Measurements from ENCODE around the gene BICDL2.

Gene BICDL2

GRCh38 chr16:3009568-3010390 is 27.0 kb downstream of the BICDL2 start:
- DNase-seq, result no peak
- no peak for TF ChIP-seq GATA1 (IDR thresholded peaks at IDR 0.05; ENCODE audit: low read depth, low read length)
- TF ChIP-seq POLR2A (IDR thresholded peaks at IDR 0.05; ENCODE audit: low read length), result no peak

GRCh38 chr16:3008690-3009037 is 28.1 kb downstream of the BICDL2 start:
- TF ChIP-seq POLR2A (IDR thresholded peaks at IDR 0.05; ENCODE audit: low read length), result no peak
- peak; percentile 31 to 50 for DNase-seq

GRCh38 chr16:3007957-3008689 is 28.6 kb downstream of the BICDL2 start:
- DNase-seq, result peak in 1 of 2 experiments; percentile 23
- no peak for TF ChIP-seq GATA1 (IDR thresholded peaks at IDR 0.05; ENCODE audit: low read depth, low read length)
- TF ChIP-seq POLR2A (IDR thresholded peaks at IDR 0.05; ENCODE audit: low read length), result no peak

- TF ChIP-seq POLR2A (IDR thresholded peaks at IDR 0.05; ENCODE audit: low read length), result peak; percentile 29
- no peak for TF ChIP-seq GATA1 (IDR thresholded peaks at IDR 0.05; ENCODE audit: low read depth, low read length)
- DNase-seq, result peak; percentile 62 to 76
Measured at GRCh38 chr16:3007059-3007956, 29.4 kb downstream of the BICDL2 start.

DNA sequence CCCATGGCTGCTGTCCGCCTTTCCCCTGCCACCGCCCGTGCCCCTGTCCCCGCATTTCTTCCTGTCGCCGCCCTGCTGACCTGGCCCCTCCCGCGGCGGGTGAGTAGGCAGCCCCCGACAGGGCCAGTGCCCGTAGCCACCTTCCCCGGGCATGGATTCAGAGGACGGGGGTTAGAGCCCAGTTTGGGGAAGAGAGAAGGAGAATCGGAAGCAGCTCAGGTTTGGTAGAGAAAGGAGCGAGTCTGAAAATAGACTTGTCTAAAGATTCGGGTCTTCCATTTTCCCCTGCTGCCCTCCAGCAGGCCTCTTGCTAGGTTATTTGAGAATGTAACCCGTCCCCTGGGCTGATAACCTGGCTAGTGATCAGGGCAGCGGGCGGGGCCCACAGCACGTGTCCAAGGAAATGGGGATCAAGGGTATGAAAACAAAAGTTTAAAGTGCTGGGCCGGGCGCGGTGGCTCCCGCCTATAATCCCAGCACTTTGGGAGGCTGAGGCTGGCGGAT is 31.9 kb downstream of the BICDL2 start:
- TF ChIP-seq POLR2A (IDR thresholded peaks at IDR 0.05; ENCODE audit: low read length) (no peak), GATA1 (IDR thresholded peaks at IDR 0.05; ENCODE audit: low read depth, low read length) (no peak)

GRCh38 chr16:3004319-3004718 is 32.4 kb downstream of the BICDL2 start:
- no peak for TF ChIP-seq GATA1 (IDR thresholded peaks at IDR 0.05; ENCODE audit: low read depth, low read length)
- TF ChIP-seq POLR2A (IDR thresholded peaks at IDR 0.05; ENCODE audit: low read length), result no peak
- DNase-seq, result peak; percentile 61 to 66

More for the DNA sequence above, 31.9 kb downstream of the BICDL2 start:
- DNase-seq, result peak; percentile 68 to 70

DNA sequence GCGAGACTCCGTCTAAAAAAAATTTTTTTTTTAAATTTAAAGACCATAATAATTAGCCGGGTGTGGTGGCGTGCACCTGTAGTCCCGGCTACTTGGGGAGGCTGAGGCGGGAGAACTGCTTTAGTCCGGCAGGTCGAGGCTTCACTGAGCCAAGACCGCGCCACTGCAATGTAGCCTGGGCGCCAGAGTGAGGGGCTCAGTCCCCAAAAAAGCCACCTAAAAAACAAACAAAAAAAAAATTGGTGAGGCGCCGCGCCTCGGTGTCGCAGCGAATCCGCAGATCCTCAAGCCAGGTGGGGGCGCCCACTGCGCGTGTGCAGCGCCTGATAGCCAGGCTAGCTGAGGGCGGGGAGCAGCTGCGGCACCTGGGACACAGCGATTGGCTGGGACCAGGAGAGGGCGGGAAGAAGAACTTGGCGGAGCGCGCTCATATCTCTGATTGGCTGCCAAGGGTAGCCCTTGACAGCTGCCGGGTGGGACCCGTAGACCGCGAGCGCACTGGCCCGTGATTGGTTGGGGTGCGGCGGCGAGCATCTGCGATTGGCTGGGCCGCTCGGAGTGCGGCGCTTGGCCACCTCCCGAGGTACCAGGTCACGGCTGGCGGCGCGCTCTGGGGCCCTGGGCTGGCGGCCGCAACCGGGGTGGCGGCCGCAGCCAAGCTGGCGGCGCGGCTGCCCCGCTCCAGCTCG is 33.0 kb downstream of the BICDL2 start:
- peak; percentile 40 for TF ChIP-seq POLR2A (IDR thresholded peaks at IDR 0.05; ENCODE audit: low read length)
- no peak for TF ChIP-seq GATA1 (IDR thresholded peaks at IDR 0.05; ENCODE audit: low read depth, low read length)
- peak; percentile 100 for DNase-seq

DNA sequence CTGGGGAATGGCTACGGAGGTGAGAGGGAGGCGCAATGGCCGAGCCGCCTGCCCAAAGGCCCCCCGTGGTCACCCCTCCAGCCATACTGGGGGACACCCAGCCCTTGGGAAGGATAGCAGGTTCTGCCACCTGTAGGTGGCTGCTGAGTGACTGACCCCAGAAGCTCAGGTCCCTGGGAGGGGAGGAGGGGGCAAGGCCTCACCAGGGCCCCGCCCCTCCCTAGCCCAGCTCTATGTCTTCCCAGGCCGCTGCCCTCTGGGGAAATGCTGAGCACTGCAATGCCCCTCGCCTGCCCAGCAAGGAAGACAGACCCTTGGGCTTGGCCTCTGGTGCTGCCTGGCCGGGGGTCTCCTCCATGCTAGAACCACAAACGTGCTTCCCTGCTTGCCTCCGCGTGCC is 35.4 kb downstream of the BICDL2 start:
- TF ChIP-seq POLR2A (IDR thresholded peaks at IDR 0.05; ENCODE audit: low read length) (no peak), GATA1 (IDR thresholded peaks at IDR 0.05; ENCODE audit: low read depth, low read length) (no peak)
- DNase-seq, result no peak

DNA sequence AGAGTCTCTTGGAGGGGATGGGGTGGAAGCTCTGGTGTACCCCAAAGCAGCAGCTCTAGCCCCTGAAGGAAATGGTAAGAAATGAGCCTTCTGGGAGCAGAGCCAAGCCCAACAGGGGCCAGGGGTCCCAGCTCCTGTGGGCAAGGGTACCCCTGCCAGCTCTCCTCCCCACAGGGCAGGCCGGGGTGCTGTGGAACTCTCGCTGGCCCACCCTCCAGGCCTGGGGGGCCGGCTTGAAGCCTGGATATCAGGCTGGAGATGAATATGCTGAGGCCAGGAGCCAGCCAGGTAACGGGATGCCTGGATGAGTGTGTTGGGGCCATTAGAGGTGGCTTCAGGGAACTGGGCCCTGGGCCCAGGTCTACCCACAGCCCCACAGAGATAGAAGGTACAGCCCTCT is 36.2 kb downstream of the BICDL2 start:
- DNase-seq, result no peak
- TF ChIP-seq POLR2A (IDR thresholded peaks at IDR 0.05; ENCODE audit: low read length), result no peak

GRCh38 chr16:2999929-3000328 is 36.8 kb downstream of the BICDL2 start:
- TF ChIP-seq GATA1 (IDR thresholded peaks at IDR 0.05; ENCODE audit: low read depth, low read length) (no peak), POLR2A (IDR thresholded peaks at IDR 0.05; ENCODE audit: low read length) (no peak)
- DNase-seq, result no peak

- no peak for DNase-seq
- no peak for TF ChIP-seq POLR2A (IDR thresholded peaks at IDR 0.05; ENCODE audit: low read length)
- TF ChIP-seq GATA1 (IDR thresholded peaks at IDR 0.05; ENCODE audit: low read depth, low read length), result no peak
Measured at GRCh38 chr16:2996298-2996697, 40.4 kb downstream of the BICDL2 start.

DNA sequence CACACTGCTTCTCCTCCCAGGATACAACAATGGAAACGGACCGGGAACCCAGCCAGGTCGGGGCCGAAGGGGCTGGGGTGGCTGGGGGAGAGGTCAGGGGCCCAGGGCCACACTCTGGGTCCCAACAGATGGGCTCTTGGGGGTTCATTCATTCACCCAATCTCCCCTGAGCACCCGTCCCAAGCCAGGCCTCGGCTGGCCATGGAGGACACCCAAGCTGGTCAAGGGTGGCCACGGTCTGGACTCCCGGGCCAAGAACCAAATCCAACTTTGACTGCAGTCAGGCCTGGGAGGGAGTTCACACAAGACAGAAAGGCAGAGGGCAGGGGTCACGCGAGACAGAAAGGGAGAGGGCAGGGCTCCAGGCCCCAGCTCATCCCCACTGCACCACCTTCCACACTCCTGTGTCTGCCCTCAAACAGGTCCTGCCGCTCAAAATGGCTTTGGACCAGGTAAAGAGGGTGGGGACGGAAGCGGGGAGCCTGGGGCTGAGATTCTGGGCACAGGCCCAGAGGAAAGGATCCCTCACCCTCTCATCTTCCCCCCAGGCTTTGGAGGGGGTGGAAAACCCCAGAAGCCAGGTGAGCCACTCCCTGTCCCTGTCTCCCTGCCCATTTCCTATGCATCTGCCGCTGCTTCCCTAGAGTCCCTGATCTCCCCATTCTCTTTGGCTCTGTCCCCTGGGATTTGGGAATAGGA is 44.2 kb downstream of the BICDL2 start:
- DNase-seq, result no peak
- TF ChIP-seq POLR2A (IDR thresholded peaks at IDR 0.05; ENCODE audit: low read length) (no peak), GATA1 (IDR thresholded peaks at IDR 0.05; ENCODE audit: low read depth, low read length) (no peak)
